ENCODE results near the gene SETDB2. TPM values are rescaled to one million over a fixed set of nuclear protein-coding genes. Genes with fewer than 3 reads are reported as not detected.

SETDB2 gene
- total and polyA plus RNA-seq, 2 of the 13 experiments (the other 11 are each of a cell fraction or from before 2014, with no cell fraction given): 8.1 to 8.7 TPM

GRCh38 chr13:49421391-49421790 lies 22.7 kb upstream of the SETDB2 start (continued):
- TF ChIP-seq SATB2 (CRISPR knock-in tag; IDR thresholded peaks at IDR 0.05): no peak
- no peak for TF ChIP-seq ZNF142 (CRISPR knock-in tag; IDR thresholded peaks at IDR 0.05)
- no peak for TF ChIP-seq ELF4 (CRISPR knock-in tag; IDR thresholded peaks at IDR 0.05; ENCODE audit: borderline replicate concordance)
- no peak for TF ChIP-seq RFX3 (CRISPR knock-in tag; IDR thresholded peaks at IDR 0.05)
- TF ChIP-seq ZSCAN20 (CRISPR knock-in tag; IDR thresholded peaks at IDR 0.05; ENCODE audit: borderline replicate concordance): no peak
- no peak; the same call in 1 of the 2 replicates for TF ChIP-seq ZMAT3 (CRISPR knock-in tag; conservative IDR thresholded peaks at IDR 0.05)
- no peak for TF ChIP-seq ZNF431 (CRISPR knock-in tag; IDR thresholded peaks at IDR 0.05; ENCODE audit: borderline replicate concordance, low read depth)
- TF ChIP-seq ZNF7 (CRISPR knock-in tag; IDR thresholded peaks at IDR 0.05): no peak
- no peak for TF ChIP-seq POLR2AphosphoS2 (IDR thresholded peaks at IDR 0.05; ENCODE audit: low read depth, low read length)
- TF ChIP-seq HDAC6 (IDR thresholded peaks at IDR 0.05; ENCODE audit: low read depth, low read length): no peak
- no peak for TF ChIP-seq CENPT (CRISPR knock-in tag; IDR thresholded peaks at IDR 0.05; ENCODE audit: low read depth)
- TF ChIP-seq ZNF230 (CRISPR knock-in tag; IDR thresholded peaks at IDR 0.05): 0 out of 2 replicates have a peak, but pooled peaks have one; percentile 33
- no peak for TF ChIP-seq GLI4 (CRISPR knock-in tag; IDR thresholded peaks at IDR 0.05; ENCODE audit: borderline replicate concordance)
- no peak for TF ChIP-seq ZNF597 (CRISPR knock-in tag; IDR thresholded peaks at IDR 0.05)
- peak; percentile 36 for TF ChIP-seq FOSL2 (CRISPR knock-in tag; IDR thresholded peaks at IDR 0.05)
- TF ChIP-seq TFDP1 (CRISPR knock-in tag; IDR thresholded peaks at IDR 0.05; ENCODE audit: borderline replicate concordance): no peak
- no peak for TF ChIP-seq SNAPC2 (CRISPR knock-in tag; IDR thresholded peaks at IDR 0.05)
- no peak for TF ChIP-seq HNRNPL (IDR thresholded peaks at IDR 0.05; ENCODE audit: low read depth, low read length)
- no peak for TF ChIP-seq PHF8 (CRISPR knock-in tag; IDR thresholded peaks at IDR 0.05)
- TF ChIP-seq ZNF235 (CRISPR knock-in tag; IDR thresholded peaks at IDR 0.05; ENCODE audit: borderline replicate concordance): no peak
- no peak for TF ChIP-seq ZFYVE20 (CRISPR knock-in tag; IDR thresholded peaks at IDR 0.05; ENCODE audit: borderline replicate concordance, low read depth)
- no peak for TF ChIP-seq TIGD3 (CRISPR knock-in tag; IDR thresholded peaks at IDR 0.05; ENCODE audit: borderline replicate concordance)
- no peak for TF ChIP-seq ZNF557 (CRISPR knock-in tag; IDR thresholded peaks at IDR 0.05)
